SK-N-SH (cell line): ENCODE measurements around the gene MRPL1. TPM values are rescaled to one million over a fixed set of nuclear protein-coding genes. Genes with fewer than 3 reads are reported as not detected.
"Not testable (repeated sequence)": the region's sequence is repeated elsewhere in the genome, so short reads cannot be mapped to it uniquely, and the experiment has no call there.

Experiments used
- CTCF ChIA-PET: fragments of 300-600, 350-600 bp; formaldehyde crosslinking; extraction: SDS; loops from one replicate; lab custom pipeline; 2021; lab: Yijun Ruan, JAX
- POLR2A ChIA-PET: fragments of 350-600 bp; sonication (Branson Sonifier 250); formaldehyde crosslinking; extraction: SDS; loops from one replicate; lab custom pipeline; 2020; ENCODE audit warnings: antibody characterized with exemption, inconsistent platforms; lab: Yijun Ruan, JAX
- DNase-seq: peaks from one replicate; pipeline ENCODE4 v3.0.0; 2012
- H2AFZ ChIP-seq: fragments of 200-600 bp; sonication (generic); 2 replicates; pipeline ENCODE4 v1.8.1; 2016; ENCODE audit warnings: antibody characterized with exemption, mild to moderate bottlenecking, low read depth
- H3F3A ChIP-seq: fragments of 200-600 bp; sonication (generic); replicated peaks from 2 replicates; pipeline ENCODE3; 2016; ENCODE audit warnings: antibody characterized with exemption, mild to moderate bottlenecking; ENCODE audit not compliant: insufficient read depth
- H3K27ac ChIP-seq, 2 experiments: fragments of 200-500 bp in 1 of 2; fragments of 200-600 bp in 1 of 2; sonication (Bioruptor generic) in 1 of 2; sonication (generic), shearing (Covaris generic) in 1 of 2; 2 replicates each; pipeline versions ENCODE4 v1.5.1 to v1.6.1; 2014 to 2016; ENCODE audit warnings: low read depth in 2 of 2, inconsistent platforms in 1 of 2, low read length in 1 of 2, mild to moderate bottlenecking in 1 of 2, mixed read lengths in 1 of 2
- H3K27me3 ChIP-seq: fragments of 200-600 bp; sonication (generic), shearing (Covaris generic); 2 replicates; pipeline ENCODE4 v1.6.1; 2016; ENCODE audit warnings: mixed run types; ENCODE audit not compliant: insufficient read depth
- H3K36me3 ChIP-seq, 2 experiments: fragments of 200-500 bp in 1 of 2; fragments of 200-600 bp in 1 of 2; sonication (Bioruptor generic) in 1 of 2; sonication (generic) in 1 of 2; replicated peaks in 1 of 2; 2 replicates each; pipeline versions ENCODE3 to v1.5.1; 2014 to 2016; ENCODE audit warnings: low read length in 1 of 2, mild to moderate bottlenecking in 1 of 2; ENCODE audit not compliant: insufficient read depth in 2 of 2, control insufficient read depth in 1 of 2
- H3K4me1 ChIP-seq, 2 experiments: fragments of 200-500 bp in 1 of 2; fragments of 200-600 bp in 1 of 2; sonication (Bioruptor generic) in 1 of 2; sonication (generic), shearing (Covaris generic) in 1 of 2; 2 replicates each; pipeline versions ENCODE4 v1.5.1 to v1.6.1; 2014 to 2016; ENCODE audit warnings: low read depth in 1 of 2, low read length in 1 of 2, mixed run types in 1 of 2; ENCODE audit not compliant: insufficient read depth in 2 of 2, control insufficient read depth in 1 of 2
- H3K4me2 ChIP-seq: fragments of 200-600 bp; sonication (generic), shearing (Covaris generic); 2 replicates; pipeline ENCODE4 v1.6.1; 2017; ENCODE audit warnings: mixed run types
- H3K4me3 ChIP-seq, 2 experiments: fragments of 200-500 bp in 1 of 2; fragments of 200-600 bp in 1 of 2; sonication (Bioruptor generic) in 1 of 2; sonication (generic), shearing (Covaris generic) in 1 of 2; 2 replicates each; pipeline versions ENCODE4 v1.5.1 to v1.8.1; 2014 to 2016; ENCODE audit warnings: low read depth in 2 of 2, inconsistent platforms in 1 of 2, low read length in 1 of 2, mild to moderate bottlenecking in 1 of 2, mixed read lengths in 1 of 2, moderate library complexity in 1 of 2
- H3K79me2 ChIP-seq: fragments of 200-600 bp; sonication (generic); 2 replicates; pipeline ENCODE4 v1.8.1; 2017; ENCODE audit warnings: mild to moderate bottlenecking; ENCODE audit not compliant: insufficient read depth
- H3K9ac ChIP-seq: fragments of 200-600 bp; sonication (generic); 2 replicates; pipeline ENCODE4 v1.6.1; 2017; ENCODE audit warnings: mixed run types
- H3K9me2 ChIP-seq: fragments of 200-600 bp; sonication (generic); 2 replicates; pipeline ENCODE4 v1.6.1; 2017; ENCODE audit warnings: mixed run types
- H3K9me3 ChIP-seq: fragments of 200-600 bp; sonication (generic); 2 replicates; pipeline ENCODE4 v1.6.1; 2017; ENCODE audit warnings: mixed run types, mild to moderate bottlenecking, moderate library complexity
- H4K20me1 ChIP-seq: fragments of 200-600 bp; sonication (generic); 2 replicates; pipeline ENCODE4 v1.6.1; 2017; ENCODE audit warnings: mild to moderate bottlenecking, mixed run types; ENCODE audit not compliant: insufficient read depth
- ELF1 ChIP-seq: IDR thresholded peaks from 2 replicates; pipeline ENCODE4 v1.4.0; 2012
- EZH2phosphoT487 ChIP-seq: fragments of 200-600 bp; sonication (generic); IDR thresholded peaks from 2 replicates; pipeline ENCODE4 v1.6.1; 2017; ENCODE audit warnings: low read depth, mixed run types, mild to moderate bottlenecking, antibody characterized with exemption, moderate library complexity, borderline replicate concordance
- GABPA ChIP-seq: IDR thresholded peaks from 2 replicates; pipeline ENCODE4 v1.4.0; 2012; ENCODE audit warnings: low read depth, mild to moderate bottlenecking
- MXI1 ChIP-seq: IDR thresholded peaks from 2 replicates; pipeline ENCODE4 v1.6.1; 2012; ENCODE audit warnings: mild to moderate bottlenecking, low read depth, low read length, improper control_type of control experiment
- NFIC ChIP-seq: IDR thresholded peaks from 2 replicates; pipeline ENCODE4 v1.4.0; 2012; ENCODE audit warnings: borderline replicate concordance
- POLR2AphosphoS5 ChIP-seq: IDR thresholded peaks from 2 replicates; pipeline ENCODE4 v1.6.1; 2012; ENCODE audit warnings: low read depth, low read length
- RFX5 ChIP-seq: IDR thresholded peaks from 2 replicates; pipeline ENCODE4 v1.6.1; 2012; ENCODE audit warnings: mild to moderate bottlenecking, improper control_type of control experiment, low read length
- RXRA ChIP-seq: IDR thresholded peaks from 2 replicates; pipeline ENCODE4 v1.4.0; 2012; ENCODE audit warnings: low read depth, mild to moderate bottlenecking, borderline replicate concordance
- SIN3A ChIP-seq: IDR thresholded peaks from 2 replicates; pipeline ENCODE4 v1.6.1; 2012; ENCODE audit warnings: low read depth, mild to moderate bottlenecking, low read length, moderate library complexity, borderline replicate concordance
- TAF1 ChIP-seq: IDR thresholded peaks from 2 replicates; pipeline ENCODE4 v1.6.1; 2012; ENCODE audit warnings: low read depth, mild to moderate bottlenecking, low read length, moderate library complexity, borderline replicate concordance
- TCF12 ChIP-seq: IDR thresholded peaks from 2 replicates; pipeline ENCODE4 v1.4.0; 2012
- YY1 ChIP-seq: IDR thresholded peaks from 2 replicates; pipeline ENCODE4 v1.4.0; 2012; ENCODE audit warnings: low read depth, mild to moderate bottlenecking
- WGBS: methylation state at CpG from one replicate; pipeline ENCODE4 v1.1.6; 2017; ENCODE audit warnings: low lambda C conversion rate; 5-methylcytosine and 5-hydroxymethylcytosine counted together
- polyA plus RNA-seq, 3 experiments: library from polyadenylated mRNA; depleted of rRNA; stranded (reverse); fragments of >200 nt; gene quantifications; 2 replicates each; pipeline ENCODE4 v1.2.3, GENCODE V29; 2012
- TF ChIP-seq, protein P1 (sequence below): IDR thresholded peaks from 2 replicates; pipeline ENCODE4 v1.4.0; 2012; ENCODE audit warnings: low read depth, borderline replicate concordance
- TF ChIP-seq, protein P2 (sequence below): IDR thresholded peaks from 2 replicates; pipeline ENCODE4; 2012
- TF ChIP-seq, protein P3 (sequence below): IDR thresholded peaks from 2 replicates; pipeline ENCODE4 v1.4.0; 2012; ENCODE audit warnings: low read depth
- TF ChIP-seq, protein P4 (sequence below): IDR thresholded peaks from 2 replicates; pipeline ENCODE4 v1.6.1; 2012; ENCODE audit warnings: mild to moderate bottlenecking, low read depth, low read length, moderate library complexity

The MRPL1 gene
- polyA plus RNA-seq, 1 of the 3 experiments (the other 2 are of a cell fraction) = 11.0 TPM

DNA sequence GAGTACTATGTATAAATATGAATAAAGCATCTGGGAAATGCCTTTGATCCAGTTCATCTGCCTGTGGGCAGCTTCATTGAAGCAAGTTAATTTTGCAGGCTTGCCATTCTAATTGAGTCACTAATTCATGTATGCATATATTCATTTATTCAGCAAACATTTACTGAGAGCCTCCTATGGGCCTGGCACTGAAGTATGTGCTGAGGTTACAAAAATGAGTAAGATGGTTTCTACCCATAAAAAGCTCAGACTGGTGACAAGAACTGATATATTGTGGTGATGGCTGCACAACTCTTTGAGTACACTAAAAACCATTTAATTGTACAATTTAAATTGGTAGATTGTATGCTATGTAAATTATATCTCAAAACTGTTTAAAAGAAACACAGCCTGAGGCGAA, 1.1 kb upstream of the MRPL1 start:
- H3K4me3 ChIP-seq = 0 out of 4 replicates have a peak overlapping the region, but pooled peaks of 1 of the 2 experiments have one; percentile 98

DNA sequence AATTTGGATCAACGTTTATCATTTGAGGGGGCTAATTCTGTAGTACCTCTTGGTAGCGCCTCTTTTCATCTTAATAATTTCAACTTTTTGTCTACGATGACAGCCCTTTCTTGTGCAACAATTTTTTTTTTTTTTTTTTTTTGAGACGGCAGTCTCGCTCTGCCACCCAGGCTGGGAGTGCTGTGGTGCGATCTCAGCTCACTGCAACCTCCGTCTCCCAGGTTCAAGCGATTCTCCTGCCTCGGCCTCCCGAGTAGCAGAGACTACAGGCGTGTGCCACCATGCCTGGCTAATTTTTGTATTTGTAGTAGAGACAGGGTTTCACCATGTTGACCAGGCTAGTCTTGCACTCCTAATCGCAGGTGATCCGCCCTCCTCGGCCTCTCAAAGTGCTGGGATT, 711 bp downstream of the MRPL1 start:
- DNase-seq, CTCF ChIA-PET, POLR2A ChIA-PET, H3K27me3 ChIP-seq, H3K9me2 ChIP-seq, H3K9me3 ChIP-seq, H4K20me1 ChIP-seq, H3K4me1 ChIP-seq: not testable (repeated sequence)
- Histone ChIP-seq H3K9ac (peak overlapping the region; percentile 97), H3K36me3 (peaks cover 2 to 16% of the 10 kb centered on the region in 2 experiments), H3K4me3 (peak overlapping the region; percentile 69 to 98), H3K79me2 (peaks cover 44% of the 10 kb centered on the region), H3K27ac (peak overlapping the region; percentile 97 to 99; a peak in 3 of 4 replicates), H2AFZ (peak overlapping the region; percentile 83), H3K4me2 (peak overlapping the region; percentile 65), H3F3A (peaks cover 20% of the 10 kb centered on the region)
- 14% methylated on average over 14 of the region's 14 CpGs for WGBS

More for the DNA sequence above, 1.1 kb upstream of the MRPL1 start:
- Histone ChIP-seq H2AFZ (peak overlapping the region; percentile 98), H3K9me2 (no peaks in the 10 kb centered on the region), H3K4me2 (peak overlapping the region; percentile 86; the same call in 1 of the 2 replicates)
- CTCF ChIA-PET = interaction anchor here (1.0 to 2.7 kb wide), 8 partner anchors 16 to 52 kb away, joined by 3 to 17 read pairs (median 5); partner anchors contain the start of gene CNOT6L
- 92% methylated on average over 1 of the region's 1 CpG for WGBS
- TF ChIP-seq, protein P1, sequence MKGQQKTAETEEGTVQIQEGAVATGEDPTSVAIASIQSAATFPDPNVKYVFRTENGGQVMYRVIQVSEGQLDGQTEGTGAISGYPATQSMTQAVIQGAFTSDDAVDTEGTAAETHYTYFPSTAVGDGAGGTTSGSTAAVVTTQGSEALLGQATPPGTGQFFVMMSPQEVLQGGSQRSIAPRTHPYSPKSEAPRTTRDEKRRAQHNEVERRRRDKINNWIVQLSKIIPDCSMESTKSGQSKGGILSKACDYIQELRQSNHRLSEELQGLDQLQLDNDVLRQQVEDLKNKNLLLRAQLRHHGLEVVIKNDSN = no peak
- TF ChIP-seq MXI1 = no peak
- TF ChIP-seq, protein P2, sequence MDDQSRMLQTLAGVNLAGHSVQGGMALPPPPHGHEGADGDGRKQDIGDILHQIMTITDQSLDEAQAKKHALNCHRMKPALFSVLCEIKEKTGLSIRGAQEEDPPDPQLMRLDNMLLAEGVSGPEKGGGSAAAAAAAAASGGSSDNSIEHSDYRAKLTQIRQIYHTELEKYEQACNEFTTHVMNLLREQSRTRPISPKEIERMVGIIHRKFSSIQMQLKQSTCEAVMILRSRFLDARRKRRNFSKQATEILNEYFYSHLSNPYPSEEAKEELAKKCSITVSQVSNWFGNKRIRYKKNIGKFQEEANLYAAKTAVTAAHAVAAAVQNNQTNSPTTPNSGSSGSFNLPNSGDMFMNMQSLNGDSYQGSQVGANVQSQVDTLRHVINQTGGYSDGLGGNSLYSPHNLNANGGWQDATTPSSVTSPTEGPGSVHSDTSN = no peak
- no peak for TF ChIP-seq NFIC
- no peak for TF ChIP-seq TAF1
- no peak for TF ChIP-seq TCF12
- no peak for TF ChIP-seq YY1
- TF ChIP-seq GABPA = no peak
- TF ChIP-seq, protein P3, sequence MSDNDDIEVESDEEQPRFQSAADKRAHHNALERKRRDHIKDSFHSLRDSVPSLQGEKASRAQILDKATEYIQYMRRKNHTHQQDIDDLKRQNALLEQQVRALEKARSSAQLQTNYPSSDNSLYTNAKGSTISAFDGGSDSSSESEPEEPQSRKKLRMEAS = no peak
- no peak for TF ChIP-seq RFX5
- TF ChIP-seq, protein P4, sequence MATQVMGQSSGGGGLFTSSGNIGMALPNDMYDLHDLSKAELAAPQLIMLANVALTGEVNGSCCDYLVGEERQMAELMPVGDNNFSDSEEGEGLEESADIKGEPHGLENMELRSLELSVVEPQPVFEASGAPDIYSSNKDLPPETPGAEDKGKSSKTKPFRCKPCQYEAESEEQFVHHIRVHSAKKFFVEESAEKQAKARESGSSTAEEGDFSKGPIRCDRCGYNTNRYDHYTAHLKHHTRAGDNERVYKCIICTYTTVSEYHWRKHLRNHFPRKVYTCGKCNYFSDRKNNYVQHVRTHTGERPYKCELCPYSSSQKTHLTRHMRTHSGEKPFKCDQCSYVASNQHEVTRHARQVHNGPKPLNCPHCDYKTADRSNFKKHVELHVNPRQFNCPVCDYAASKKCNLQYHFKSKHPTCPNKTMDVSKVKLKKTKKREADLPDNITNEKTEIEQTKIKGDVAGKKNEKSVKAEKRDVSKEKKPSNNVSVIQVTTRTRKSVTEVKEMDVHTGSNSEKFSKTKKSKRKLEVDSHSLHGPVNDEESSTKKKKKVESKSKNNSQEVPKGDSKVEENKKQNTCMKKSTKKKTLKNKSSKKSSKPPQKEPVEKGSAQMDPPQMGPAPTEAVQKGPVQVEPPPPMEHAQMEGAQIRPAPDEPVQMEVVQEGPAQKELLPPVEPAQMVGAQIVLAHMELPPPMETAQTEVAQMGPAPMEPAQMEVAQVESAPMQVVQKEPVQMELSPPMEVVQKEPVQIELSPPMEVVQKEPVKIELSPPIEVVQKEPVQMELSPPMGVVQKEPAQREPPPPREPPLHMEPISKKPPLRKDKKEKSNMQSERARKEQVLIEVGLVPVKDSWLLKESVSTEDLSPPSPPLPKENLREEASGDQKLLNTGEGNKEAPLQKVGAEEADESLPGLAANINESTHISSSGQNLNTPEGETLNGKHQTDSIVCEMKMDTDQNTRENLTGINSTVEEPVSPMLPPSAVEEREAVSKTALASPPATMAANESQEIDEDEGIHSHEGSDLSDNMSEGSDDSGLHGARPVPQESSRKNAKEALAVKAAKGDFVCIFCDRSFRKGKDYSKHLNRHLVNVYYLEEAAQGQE = no peak
- TF ChIP-seq SIN3A = no peak
- no peak for TF ChIP-seq EZH2phosphoT487
- TF ChIP-seq ELF1 = no peak
- TF ChIP-seq POLR2AphosphoS5 = no peak
- no peak for TF ChIP-seq RXRA
- TF ChIP-seq, all 33 proteins: peak for 0
- Histone ChIP-seq H3K4me1 (no peaks in the 10 kb centered on the region; a peak in 2 of 4 replicates), H3K9ac (peak overlapping the region; percentile 97), H3K27me3 (no peaks in the 10 kb centered on the region), H3K79me2 (peaks cover 31% of the 10 kb centered on the region), H3K9me3 (no peaks in the 10 kb centered on the region), H3K36me3 (peaks cover 2 to 9% of the 10 kb centered on the region in 2 experiments), H3F3A (peaks cover 20% of the 10 kb centered on the region), H3K27ac (peak overlapping the region; percentile 97 to 99), H4K20me1 (no peaks in the 10 kb centered on the region)
- DNase-seq = no peak
- POLR2A ChIA-PET = interaction anchor here (0.6 to 1.4 kb wide), 2 partner anchors 195 to 861 kb away, joined by 6 to 7 read pairs; partner anchors contain the start of gene FRAS1
